ENCODE measurements around the gene FBXL17.

The FBXL17 gene

DNA sequence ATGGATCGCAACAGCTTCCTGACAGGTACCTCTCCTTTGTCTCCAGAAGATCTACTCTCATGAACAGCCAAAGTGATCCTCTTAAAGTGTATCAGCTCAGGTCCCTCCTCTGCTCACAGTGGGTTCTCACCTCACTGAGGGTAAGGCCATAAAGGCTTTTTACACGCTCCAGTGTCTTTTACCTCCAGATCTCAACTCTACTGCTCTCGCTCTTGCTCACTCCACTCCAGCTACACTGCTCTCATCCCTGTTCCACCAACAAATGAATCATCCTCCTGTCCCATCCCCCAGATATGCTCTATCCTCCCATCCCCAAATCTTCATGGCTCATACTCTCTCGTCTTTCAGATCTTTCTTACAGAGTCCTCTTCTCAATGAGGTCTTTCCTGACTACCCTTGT is 462.5 kb downstream of the FBXL17 start:
- Histone ChIP-seq H3K9me3 (ENCODE audit: control insufficient read depth, insufficient read depth, low read depth, low read length) (no peaks in the 10 kb centered on the region), H3K36me3 (ENCODE audit: control insufficient read depth, insufficient read depth, low read length) (no peaks in the 10 kb centered on the region), H3K27ac (ENCODE audit: low read depth, low read length) (no peak overlapping the region), H3K27me3 (ENCODE audit: control insufficient read depth, insufficient read depth, low read length) (no peaks in the 10 kb centered on the region), H3K9ac (ENCODE audit: low read length) (no peak overlapping the region), H3K4me1 (ENCODE audit: control insufficient read depth, insufficient read depth, low read length) (peaks cover 6% of the 10 kb centered on the region; the same call in 1 of the 2 replicates), H3K4me3 (ENCODE audit: low read depth, low read length) (no peak overlapping the region)

DNA sequence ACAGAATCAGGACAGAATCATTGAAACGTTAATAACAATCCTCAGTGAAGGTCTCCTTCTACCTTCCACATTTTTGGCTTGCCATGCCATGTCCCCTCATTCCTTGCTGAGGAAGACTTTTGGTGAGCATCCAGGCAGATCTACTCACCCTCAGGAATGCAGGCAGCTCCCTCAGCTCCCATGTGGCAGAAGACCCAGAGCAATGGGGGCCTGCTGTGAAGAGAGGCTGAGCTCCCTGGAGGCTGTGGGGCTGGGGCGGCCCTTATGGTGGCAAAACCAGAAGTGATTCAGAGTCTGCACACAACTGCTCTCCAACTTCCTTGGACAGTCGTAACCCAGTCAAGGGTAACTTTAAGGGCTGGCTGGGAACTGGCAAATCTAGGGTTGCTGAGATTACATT is 463.9 kb downstream of the FBXL17 start:
- Histone ChIP-seq H3K4me3 (ENCODE audit: low read depth, low read length) (no peak overlapping the region), H3K36me3 (ENCODE audit: control insufficient read depth, insufficient read depth, low read length) (no peaks in the 10 kb centered on the region), H3K9me3 (ENCODE audit: control insufficient read depth, insufficient read depth, low read depth, low read length) (no peaks in the 10 kb centered on the region), H3K27me3 (ENCODE audit: control insufficient read depth, insufficient read depth, low read length) (no peaks in the 10 kb centered on the region), H3K27ac (ENCODE audit: low read depth, low read length) (no peak overlapping the region), H3K4me1 (ENCODE audit: control insufficient read depth, insufficient read depth, low read length) (peaks cover 6% of the 10 kb centered on the region; the same call in 1 of the 2 replicates), H3K9ac (ENCODE audit: low read length) (no peak overlapping the region)

DNA sequence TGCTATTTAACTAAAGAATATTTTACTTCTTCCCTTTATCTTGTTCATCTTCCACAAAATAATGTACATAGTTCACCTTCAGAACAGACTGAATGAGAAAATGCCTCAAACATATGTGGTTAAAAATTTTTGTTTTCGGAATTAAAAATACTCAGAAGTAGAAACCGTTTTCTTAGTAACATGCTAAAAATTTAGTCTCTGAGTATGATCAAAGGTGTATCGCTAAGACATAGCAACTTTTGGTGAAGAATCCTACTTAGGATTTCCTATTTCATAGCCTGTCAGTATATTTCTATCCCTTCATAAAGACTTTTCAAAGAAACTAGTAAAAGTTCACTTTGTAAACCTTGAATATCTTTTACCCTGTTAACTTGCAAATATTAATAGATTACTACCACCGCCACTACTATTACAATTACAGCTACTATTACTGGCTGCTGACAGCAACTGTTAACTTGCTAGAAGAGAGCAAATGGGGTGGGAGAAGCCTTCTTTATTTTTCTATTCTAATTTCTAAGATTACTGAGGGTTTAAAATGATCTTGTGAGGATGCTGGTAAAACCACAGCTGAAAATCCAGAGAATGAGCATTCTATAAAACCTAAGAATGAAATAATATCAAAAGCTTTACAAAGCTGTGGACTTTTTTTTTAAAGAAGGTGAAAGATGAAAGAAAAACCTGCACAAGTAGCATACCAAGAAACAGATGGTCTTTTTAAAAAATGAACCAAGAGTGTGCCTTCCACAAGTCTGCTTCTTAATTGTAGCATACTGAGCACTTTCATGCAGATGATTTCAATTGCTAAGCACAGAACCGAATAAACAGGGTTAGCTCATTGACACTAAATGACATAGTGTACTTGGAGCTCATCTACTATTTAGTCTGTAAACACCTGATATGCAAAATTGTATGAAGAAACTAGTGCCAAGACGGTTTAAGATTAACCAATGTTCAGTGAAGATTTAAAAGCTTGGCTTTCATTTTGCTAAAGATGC is 464.9 kb downstream of the FBXL17 start:
- peaks cover 6% of the 10 kb centered on the region; the same call in 1 of the 2 replicates for H3K4me1 ChIP-seq (ENCODE audit: control insufficient read depth, insufficient read depth, low read length)
- no peak overlapping the region for H3K9ac ChIP-seq (ENCODE audit: low read length)
- no peaks in the 10 kb centered on the region for H3K27me3 ChIP-seq (ENCODE audit: control insufficient read depth, insufficient read depth, low read length)
- H3K9me3 ChIP-seq (ENCODE audit: control insufficient read depth, insufficient read depth, low read depth, low read length): no peaks in the 10 kb centered on the region
- no peaks in the 10 kb centered on the region for H3K36me3 ChIP-seq (ENCODE audit: control insufficient read depth, insufficient read depth, low read length)
- no peak overlapping the region for H3K27ac ChIP-seq (ENCODE audit: low read depth, low read length)
- H3K4me3 ChIP-seq (ENCODE audit: low read depth, low read length): no peak overlapping the region

DNA sequence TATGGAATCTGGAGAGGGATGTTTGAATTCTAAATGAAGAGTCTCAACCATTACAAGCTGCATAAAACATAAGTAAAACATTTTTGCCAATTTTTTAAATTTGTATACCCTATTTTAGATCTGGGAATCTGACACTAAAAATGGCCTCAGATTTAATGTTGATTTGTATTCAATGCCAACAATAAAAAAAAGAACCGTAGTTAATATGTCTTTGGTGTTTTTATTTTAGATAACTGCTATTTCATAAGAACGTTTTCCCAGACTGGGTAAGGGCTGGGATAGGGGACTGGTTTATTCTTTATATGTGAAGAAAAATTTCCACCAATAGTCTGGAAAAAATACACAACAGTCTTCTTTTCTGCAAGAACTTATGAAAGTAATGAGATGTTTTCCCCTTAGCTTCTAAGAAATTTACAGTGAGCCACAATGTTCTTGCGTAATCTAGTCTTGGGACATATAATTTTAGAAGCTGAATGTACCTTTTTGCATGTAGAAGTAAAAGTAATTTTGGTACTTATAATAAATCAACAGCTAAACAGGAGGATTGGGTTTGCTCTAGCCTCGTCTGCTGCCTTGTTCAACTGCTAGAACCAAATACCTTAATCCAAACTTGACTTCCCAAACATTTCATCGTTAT is 466.6 kb downstream of the FBXL17 start:
- Histone ChIP-seq H3K9ac (ENCODE audit: low read length) (no peak overlapping the region), H3K36me3 (ENCODE audit: control insufficient read depth, insufficient read depth, low read length) (no peaks in the 10 kb centered on the region), H3K27me3 (ENCODE audit: control insufficient read depth, insufficient read depth, low read length) (no peaks in the 10 kb centered on the region), H3K9me3 (ENCODE audit: control insufficient read depth, insufficient read depth, low read depth, low read length) (no peaks in the 10 kb centered on the region), H3K27ac (ENCODE audit: low read depth, low read length) (no peak overlapping the region), H3K4me1 (ENCODE audit: control insufficient read depth, insufficient read depth, low read length) (peaks cover 6% of the 10 kb centered on the region; the same call in 1 of the 2 replicates), H3K4me3 (ENCODE audit: low read depth, low read length) (no peak overlapping the region)

DNA sequence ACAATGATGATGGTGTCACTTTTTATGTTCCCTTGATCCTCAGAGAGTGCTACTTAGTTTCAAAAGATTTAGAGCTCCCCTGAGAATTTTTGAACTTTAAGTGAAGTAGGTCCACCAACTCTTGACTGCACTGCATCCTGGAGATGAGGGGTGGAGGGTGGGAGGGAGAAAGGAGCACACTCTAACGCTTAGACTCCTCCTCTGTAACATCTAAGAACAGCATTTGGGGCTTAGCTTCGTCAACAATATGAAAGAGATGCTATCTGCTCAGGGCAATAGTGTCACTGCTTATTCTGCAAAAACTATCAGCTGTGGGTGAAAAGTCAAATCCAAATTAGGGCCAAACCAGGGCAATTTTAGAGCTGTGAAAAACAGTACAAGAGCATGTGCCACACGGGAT is 468.4 kb downstream of the FBXL17 start:
- Histone ChIP-seq H3K36me3 (ENCODE audit: control insufficient read depth, insufficient read depth, low read length) (no peaks in the 10 kb centered on the region), H3K27ac (ENCODE audit: low read depth, low read length) (no peak overlapping the region), H3K27me3 (ENCODE audit: control insufficient read depth, insufficient read depth, low read length) (no peaks in the 10 kb centered on the region), H3K4me1 (ENCODE audit: control insufficient read depth, insufficient read depth, low read length) (peaks cover 6% of the 10 kb centered on the region; the same call in 1 of the 2 replicates), H3K4me3 (ENCODE audit: low read depth, low read length) (no peak overlapping the region), H3K9ac (ENCODE audit: low read length) (no peak overlapping the region), H3K9me3 (ENCODE audit: control insufficient read depth, insufficient read depth, low read depth, low read length) (no peaks in the 10 kb centered on the region)

DNA sequence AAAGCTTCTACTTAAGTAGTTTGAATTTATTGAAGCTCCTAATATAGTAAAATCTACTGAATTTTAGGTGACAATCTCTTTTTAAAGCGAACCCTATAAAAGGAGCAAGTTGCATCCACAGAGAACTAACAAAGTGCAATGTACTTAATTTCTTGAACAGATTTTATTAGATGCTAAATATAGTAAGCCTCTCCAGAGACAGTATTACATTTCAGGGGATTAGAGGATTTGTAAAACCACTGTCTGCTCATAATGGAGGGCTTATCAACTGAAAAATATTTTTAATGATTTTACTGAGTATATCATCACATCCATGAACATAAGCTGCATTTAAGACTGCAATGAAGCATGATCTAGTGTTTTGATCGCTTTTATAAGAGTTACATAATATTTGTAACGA is 481.2 kb downstream of the FBXL17 start:
- no peak overlapping the region for H3K9ac ChIP-seq (ENCODE audit: low read length)
- H3K9me3 ChIP-seq (ENCODE audit: control insufficient read depth, insufficient read depth, low read depth, low read length): no peaks in the 10 kb centered on the region
- H3K4me1 ChIP-seq (ENCODE audit: control insufficient read depth, insufficient read depth, low read length): no peaks in the 10 kb centered on the region
- H3K27me3 ChIP-seq (ENCODE audit: control insufficient read depth, insufficient read depth, low read length): no peaks in the 10 kb centered on the region
- no peaks in the 10 kb centered on the region for H3K36me3 ChIP-seq (ENCODE audit: control insufficient read depth, insufficient read depth, low read length)
- no peak overlapping the region for H3K27ac ChIP-seq (ENCODE audit: low read depth, low read length)
- no peak overlapping the region for H3K4me3 ChIP-seq (ENCODE audit: low read depth, low read length)

DNA sequence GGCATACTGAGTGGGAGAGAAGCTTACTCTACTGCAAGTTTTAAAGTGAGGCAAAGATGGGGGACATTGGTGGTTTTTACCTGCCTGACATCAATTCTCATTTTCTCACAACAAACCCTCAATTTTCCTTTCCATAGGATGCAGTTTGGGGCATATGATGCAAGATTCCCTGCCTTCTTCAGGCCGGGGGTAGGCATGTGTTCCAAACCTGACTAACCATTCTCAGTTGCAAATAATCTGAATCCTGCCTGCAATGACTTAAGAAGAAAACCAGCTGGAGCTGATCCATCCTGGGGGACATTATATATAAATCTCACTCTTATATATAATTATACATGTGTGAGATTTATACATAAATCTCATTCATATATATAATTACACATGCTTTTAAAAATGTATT is 487.5 kb downstream of the FBXL17 start:
- H3K27ac ChIP-seq (ENCODE audit: low read depth, low read length): no peak overlapping the region

DNA sequence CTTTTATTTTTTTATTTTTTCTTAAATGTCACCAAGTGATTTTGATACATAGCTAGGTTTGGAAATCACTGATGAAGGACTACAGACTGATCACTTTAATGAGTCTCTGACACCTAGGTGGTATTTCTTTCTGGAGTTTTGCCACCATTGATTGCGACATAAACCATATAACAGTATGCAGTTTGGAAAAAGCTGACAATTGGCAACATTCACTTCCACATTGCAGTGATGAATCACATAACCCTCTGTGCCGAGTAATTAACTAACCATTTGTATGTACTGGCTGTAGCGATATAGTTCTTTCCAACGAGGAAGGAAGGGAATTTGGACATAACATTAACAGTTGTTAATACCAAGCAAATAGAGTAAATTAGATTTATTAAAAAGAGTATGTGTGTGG is 488.3 kb downstream of the FBXL17 start:
- Histone ChIP-seq H3K36me3 (ENCODE audit: control insufficient read depth, insufficient read depth, low read length) (no peaks in the 10 kb centered on the region), H3K4me1 (ENCODE audit: control insufficient read depth, insufficient read depth, low read length) (no peaks in the 10 kb centered on the region), H3K4me3 (ENCODE audit: low read depth, low read length) (no peak overlapping the region), H3K9me3 (ENCODE audit: control insufficient read depth, insufficient read depth, low read depth, low read length) (no peaks in the 10 kb centered on the region), H3K27ac (ENCODE audit: low read depth, low read length) (no peak overlapping the region), H3K9ac (ENCODE audit: low read length) (no peak overlapping the region), H3K27me3 (ENCODE audit: control insufficient read depth, insufficient read depth, low read length) (no peaks in the 10 kb centered on the region)

More for the DNA sequence above, 487.5 kb downstream of the FBXL17 start:
- H3K27me3 ChIP-seq (ENCODE audit: control insufficient read depth, insufficient read depth, low read length): no peaks in the 10 kb centered on the region
- H3K4me3 ChIP-seq (ENCODE audit: low read depth, low read length): no peak overlapping the region
- H3K9ac ChIP-seq (ENCODE audit: low read length): no peak overlapping the region
- H3K4me1 ChIP-seq (ENCODE audit: control insufficient read depth, insufficient read depth, low read length): no peaks in the 10 kb centered on the region
- H3K9me3 ChIP-seq (ENCODE audit: control insufficient read depth, insufficient read depth, low read depth, low read length): no peaks in the 10 kb centered on the region
- no peaks in the 10 kb centered on the region for H3K36me3 ChIP-seq (ENCODE audit: control insufficient read depth, insufficient read depth, low read length)

DNA sequence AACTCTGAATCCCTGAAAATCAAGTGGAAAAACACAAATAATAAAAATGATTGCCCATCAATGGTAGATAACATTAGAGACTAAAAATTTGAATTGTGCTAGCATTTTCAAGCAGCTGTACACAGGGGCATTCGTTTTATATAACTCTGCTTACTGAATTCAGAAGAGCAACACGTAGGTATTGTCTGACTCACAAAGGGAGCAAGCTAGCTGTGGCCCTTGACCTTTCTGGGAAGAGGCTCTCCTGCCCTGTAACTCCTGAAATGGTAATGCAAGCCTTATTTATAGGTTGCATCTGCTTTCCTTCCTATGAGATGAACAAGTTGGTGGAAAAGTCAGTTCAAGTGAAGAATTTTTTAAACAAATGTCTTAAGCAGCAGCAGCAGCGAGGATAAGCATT is 492.5 kb downstream of the FBXL17 start:
- no peaks in the 10 kb centered on the region for H3K27me3 ChIP-seq (ENCODE audit: control insufficient read depth, insufficient read depth, low read length)
- H3K36me3 ChIP-seq (ENCODE audit: control insufficient read depth, insufficient read depth, low read length): no peaks in the 10 kb centered on the region
- no peak overlapping the region for H3K27ac ChIP-seq (ENCODE audit: low read depth, low read length)
- H3K9ac ChIP-seq (ENCODE audit: low read length): no peak overlapping the region
- no peak overlapping the region for H3K4me3 ChIP-seq (ENCODE audit: low read depth, low read length)
- H3K9me3 ChIP-seq (ENCODE audit: control insufficient read depth, insufficient read depth, low read depth, low read length): no peaks in the 10 kb centered on the region
- H3K4me1 ChIP-seq (ENCODE audit: control insufficient read depth, insufficient read depth, low read length): no peaks in the 10 kb centered on the region

DNA sequence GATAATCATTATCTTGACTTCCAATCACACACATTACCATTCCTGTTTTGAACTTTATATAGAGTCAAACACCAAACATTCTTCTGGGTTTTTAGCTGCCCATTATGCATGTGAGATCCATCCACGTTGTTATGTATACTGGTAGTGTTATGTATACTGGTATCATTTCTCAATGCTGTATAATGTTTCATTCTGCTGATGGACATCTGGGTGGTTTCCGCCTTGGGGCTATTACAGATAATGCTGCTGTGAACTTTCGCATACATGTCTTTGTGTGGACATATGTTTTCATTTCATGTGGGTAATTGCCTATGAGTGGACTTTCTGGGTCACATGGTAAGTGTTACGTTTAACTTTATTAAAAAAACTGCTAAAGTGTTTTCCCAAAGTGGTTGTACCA is 493.4 kb downstream of the FBXL17 start:
- Histone ChIP-seq H3K4me3 (ENCODE audit: low read depth, low read length) (no peak overlapping the region), H3K36me3 (ENCODE audit: control insufficient read depth, insufficient read depth, low read length) (no peaks in the 10 kb centered on the region), H3K9me3 (ENCODE audit: control insufficient read depth, insufficient read depth, low read depth, low read length) (no peaks in the 10 kb centered on the region), H3K27ac (ENCODE audit: low read depth, low read length) (no peak overlapping the region), H3K4me1 (ENCODE audit: control insufficient read depth, insufficient read depth, low read length) (no peaks in the 10 kb centered on the region), H3K27me3 (ENCODE audit: control insufficient read depth, insufficient read depth, low read length) (no peaks in the 10 kb centered on the region), H3K9ac (ENCODE audit: low read length) (no peak overlapping the region)
